Measurements from ENCODE around the gene PTGDS. TPM values are rescaled to one million over a fixed set of nuclear protein-coding genes. Genes with fewer than 3 reads are reported as not detected.
A peak's percentile ranks its signal among the peaks of the same experiment; 100 is the strongest.

The PTGDS gene
- polyA plus RNA-seq, 1 donor from 2014 or later: 2.0 TPM

- H3K27ac ChIP-seq (ENCODE audit: low read length): no peak within 1 kb of the TSS
- no peaks in the 10 kb centered on the region for H3F3A ChIP-seq (ENCODE audit: insufficient read depth, low read length, poor library complexity, severe bottlenecking)
- peak within 1 kb of the TSS; percentile 97 for H3K4me3 ChIP-seq (ENCODE audit: low read length)
- no peaks in the 10 kb centered on the region for H4K20me1 ChIP-seq (ENCODE audit: insufficient read depth)
- H3K9me2 ChIP-seq (ENCODE audit: insufficient read depth, low read length): no peaks in the 10 kb centered on the region
- H3K4me2 ChIP-seq (ENCODE audit: low read length): peak within 1 kb of the TSS; percentile 44
- peaks cover 6% of the 10 kb centered on the region for H3K36me3 ChIP-seq (ENCODE audit: insufficient read depth, low read length)
- no peaks in the 10 kb centered on the region for H3K9me3 ChIP-seq (ENCODE audit: low read length)
- H2AFZ ChIP-seq (ENCODE audit: low read depth, low read length): no peak within 1 kb of the TSS
- no peaks in the 10 kb centered on the region for H3K27me3 ChIP-seq (ENCODE audit: insufficient read depth, low read depth, low read length)
- H3K9ac ChIP-seq (ENCODE audit: low read length): peak within 1 kb of the TSS; percentile 74
- TF ChIP-seq RAD21 (conservative IDR thresholded peaks at IDR 0.05): peak; percentile 34
- TF ChIP-seq POLR2AphosphoS5 (IDR thresholded peaks at IDR 0.05): peak; percentile 56
- TF ChIP-seq CTCF (IDR thresholded peaks at IDR 0.05; ENCODE audit: poor library complexity, severe bottlenecking): peak; percentile 99
- TF ChIP-seq EP300 (conservative IDR thresholded peaks at IDR 0.05; ENCODE audit: poor library complexity, severe bottlenecking): peak; percentile 50
- TF ChIP-seq SMC3 (conservative IDR thresholded peaks at IDR 0.05; ENCODE audit: poor library complexity): peak; percentile 28
- peak; percentile 72 for TF ChIP-seq MXI1 (conservative IDR thresholded peaks at IDR 0.05; ENCODE audit: poor library complexity, severe bottlenecking)
- no peak for TF ChIP-seq REST (IDR thresholded peaks at IDR 0.05; ENCODE audit: borderline replicate concordance)
- TF ChIP-seq TAF1 (IDR thresholded peaks at IDR 0.05; ENCODE audit: low read depth): no peak
- TF ChIP-seq EZH2 (IDR thresholded peaks at IDR 0.05; ENCODE audit: borderline replicate concordance, insufficient read depth, low read length, poor library complexity, severe bottlenecking): no peak
- H3K79me2 ChIP-seq (replicated peaks; ENCODE audit: insufficient read depth, low read length): peaks cover 8% of the 10 kb centered on the region
Observed at GRCh38 chr9:136944519-136945332, 32.6 kb upstream of the PTGDS start, which contains the start of the genes C8G and FBXW5. C8G (plus strand) TSS chr9:136945243; CDS start chr9:136945321, 78 bp downstream. FBXW5 (minus strand) TSS chr9:136944738; CDS start chr9:136944083, 655 bp downstream.

GRCh38 chr9:136945333-136946227 lies 31.7 kb upstream of the PTGDS start:
- no peak for TF ChIP-seq MXI1 (conservative IDR thresholded peaks at IDR 0.05; ENCODE audit: poor library complexity, severe bottlenecking)
- no peak for TF ChIP-seq POLR2AphosphoS5 (IDR thresholded peaks at IDR 0.05)
- TF ChIP-seq REST (IDR thresholded peaks at IDR 0.05; ENCODE audit: borderline replicate concordance): no peak
- TF ChIP-seq EZH2 (IDR thresholded peaks at IDR 0.05; ENCODE audit: borderline replicate concordance, insufficient read depth, low read length, poor library complexity, severe bottlenecking): no peak
- no peak for TF ChIP-seq CTCF (IDR thresholded peaks at IDR 0.05; ENCODE audit: poor library complexity, severe bottlenecking)
- no peak for TF ChIP-seq TAF1 (IDR thresholded peaks at IDR 0.05; ENCODE audit: low read depth)
- TF ChIP-seq EP300 (conservative IDR thresholded peaks at IDR 0.05; ENCODE audit: poor library complexity, severe bottlenecking): no peak
- TF ChIP-seq RAD21 (conservative IDR thresholded peaks at IDR 0.05): no peak
- TF ChIP-seq SMC3 (conservative IDR thresholded peaks at IDR 0.05; ENCODE audit: poor library complexity): no peak
- H3F3A ChIP-seq (ENCODE audit: insufficient read depth, low read length, poor library complexity, severe bottlenecking): no peaks in the 10 kb centered on the region
- H3K27ac ChIP-seq (ENCODE audit: low read length): no peak overlapping the region
- H3K27me3 ChIP-seq (ENCODE audit: insufficient read depth, low read depth, low read length): no peaks in the 10 kb centered on the region
- H2AFZ ChIP-seq (ENCODE audit: low read depth, low read length): no peak overlapping the region
- no peak overlapping the region for H3K4me3 ChIP-seq (ENCODE audit: low read length)
- H4K20me1 ChIP-seq (ENCODE audit: insufficient read depth): no peaks in the 10 kb centered on the region
- H3K36me3 ChIP-seq (ENCODE audit: insufficient read depth, low read length): peaks cover 4% of the 10 kb centered on the region
- no peaks in the 10 kb centered on the region for H3K9me2 ChIP-seq (ENCODE audit: insufficient read depth, low read length)
- H3K9me3 ChIP-seq (ENCODE audit: low read length): no peaks in the 10 kb centered on the region
- no peak overlapping the region for H3K9ac ChIP-seq (ENCODE audit: low read length)
- no peak overlapping the region for H3K4me2 ChIP-seq (ENCODE audit: low read length)
- peaks cover 8% of the 10 kb centered on the region for H3K79me2 ChIP-seq (replicated peaks; ENCODE audit: insufficient read depth, low read length)

Measured in neural cell (in vitro differentiated cells).